ENCODE data around the gene HIC1.
A peak's percentile ranks its signal among the peaks of the same experiment; 100 is the strongest.

Gene HIC1

DNA sequence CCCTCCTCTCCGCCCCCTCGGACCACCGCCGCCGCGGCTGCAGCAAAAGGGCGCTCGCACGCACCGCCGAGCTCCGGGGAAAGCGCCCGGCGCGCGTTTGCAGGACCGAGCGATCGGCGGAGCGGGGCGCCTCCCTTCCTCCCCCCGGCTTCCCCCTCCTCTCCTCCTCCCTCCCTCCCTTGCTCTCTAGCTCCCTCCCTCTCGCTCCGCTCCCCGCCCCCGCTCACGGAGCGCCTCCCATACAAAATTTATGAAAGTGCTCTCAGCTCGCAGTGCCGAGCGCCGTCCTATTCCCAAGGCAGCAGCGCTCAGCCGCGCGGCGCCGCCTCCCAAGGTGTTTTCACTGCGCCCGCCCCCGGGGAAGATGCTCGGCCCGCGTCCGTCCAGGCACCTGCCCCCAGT, 29.7 kb upstream of the HIC1 start, which contains the start of gene RTN4RL1:
Gene RTN4RL1, minus strand, starts transcription at position 115 of the 402 bp plus-strand sequence. CDS start 469 bp downstream, outside the sequence.
- DNase-seq, result peak; percentile 64

- no peak for DNase-seq
Observed at GRCh38 chr17:2025622-2026309, 29.1 kb upstream of the HIC1 start.

- no peak for DNase-seq
Observed at GRCh38 chr17:2027528-2028233, 27.2 kb upstream of the HIC1 start.

- DNase-seq, result no peak
Observed at GRCh38 chr17:2028234-2028614, 26.7 kb upstream of the HIC1 start.

DNA sequence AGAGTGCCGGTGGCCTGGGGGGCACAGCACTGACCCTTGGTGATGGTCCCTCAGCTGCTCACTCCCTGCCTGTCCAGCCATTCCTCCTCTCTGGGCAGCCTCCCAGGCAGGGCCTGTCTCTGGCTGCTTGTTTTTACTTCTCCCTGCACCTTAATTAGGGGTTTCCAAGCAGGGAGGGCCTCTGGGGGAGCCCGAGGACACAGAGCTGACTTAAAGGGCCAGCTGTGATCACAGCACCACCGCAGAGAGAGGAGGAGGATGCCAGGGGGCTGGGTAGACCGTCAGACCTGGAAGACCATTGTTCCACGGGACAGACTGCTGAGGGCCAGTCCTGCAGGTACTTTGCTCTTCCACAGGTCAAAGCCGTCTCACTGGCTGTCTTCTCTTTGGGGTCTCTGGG, 26.2 kb upstream of the HIC1 start:
- DNase-seq, result no peak

GRCh38 chr17:2029911-2030778, 24.8 kb upstream of the HIC1 start, which contains the start of gene DPH1:
DPH1 (plus strand) TSS chr17:2030153; CDS start chr17:2030170, 17 bp downstream.
- peak; percentile 79 for DNase-seq

GRCh38 chr17:2030779-2031163, 24.1 kb upstream of the HIC1 start:
- no peak for DNase-seq

GRCh38 chr17:2033153-2033552, 21.8 kb upstream of the HIC1 start:
- DNase-seq, result no peak

GRCh38 chr17:2034157-2034556, 20.7 kb upstream of the HIC1 start:
- no peak for DNase-seq

DNA sequence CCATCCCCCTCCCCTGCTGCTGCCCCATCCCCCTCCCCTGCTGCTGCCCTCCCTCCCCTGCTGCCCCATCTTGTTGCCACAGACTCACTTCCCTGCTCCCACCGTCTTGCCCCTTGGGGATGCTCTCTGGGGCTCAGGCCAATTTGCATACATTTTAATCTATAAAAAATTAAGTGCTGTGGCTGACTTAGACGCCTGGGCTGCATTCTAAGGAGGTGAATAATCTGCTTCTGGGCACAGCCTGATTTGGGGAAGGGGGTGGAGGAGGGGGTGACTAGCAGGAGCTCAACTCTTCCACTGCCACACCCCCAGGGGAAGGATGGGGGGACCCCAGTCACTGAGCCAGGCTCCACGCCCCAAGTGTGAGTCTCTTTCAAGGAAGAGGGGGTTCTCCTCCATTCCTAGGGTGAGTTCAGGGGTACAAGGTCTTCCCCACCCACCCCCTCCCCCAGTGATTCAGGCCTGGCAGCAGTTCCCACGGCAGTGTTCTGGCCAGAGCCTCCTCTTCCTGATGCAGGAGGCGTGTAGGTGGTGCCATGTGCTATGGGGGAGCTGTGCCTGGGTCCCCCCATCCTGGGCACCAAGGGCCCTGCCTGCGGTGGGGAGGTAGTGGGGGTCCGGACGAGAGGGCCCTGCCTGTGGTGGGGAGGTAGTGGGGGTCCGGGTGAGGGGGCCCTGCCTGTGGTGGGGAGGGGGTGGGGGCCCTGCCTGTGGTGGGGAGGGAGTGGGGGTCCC, 19.9 kb upstream of the HIC1 start:
- no peak for DNase-seq

DNA sequence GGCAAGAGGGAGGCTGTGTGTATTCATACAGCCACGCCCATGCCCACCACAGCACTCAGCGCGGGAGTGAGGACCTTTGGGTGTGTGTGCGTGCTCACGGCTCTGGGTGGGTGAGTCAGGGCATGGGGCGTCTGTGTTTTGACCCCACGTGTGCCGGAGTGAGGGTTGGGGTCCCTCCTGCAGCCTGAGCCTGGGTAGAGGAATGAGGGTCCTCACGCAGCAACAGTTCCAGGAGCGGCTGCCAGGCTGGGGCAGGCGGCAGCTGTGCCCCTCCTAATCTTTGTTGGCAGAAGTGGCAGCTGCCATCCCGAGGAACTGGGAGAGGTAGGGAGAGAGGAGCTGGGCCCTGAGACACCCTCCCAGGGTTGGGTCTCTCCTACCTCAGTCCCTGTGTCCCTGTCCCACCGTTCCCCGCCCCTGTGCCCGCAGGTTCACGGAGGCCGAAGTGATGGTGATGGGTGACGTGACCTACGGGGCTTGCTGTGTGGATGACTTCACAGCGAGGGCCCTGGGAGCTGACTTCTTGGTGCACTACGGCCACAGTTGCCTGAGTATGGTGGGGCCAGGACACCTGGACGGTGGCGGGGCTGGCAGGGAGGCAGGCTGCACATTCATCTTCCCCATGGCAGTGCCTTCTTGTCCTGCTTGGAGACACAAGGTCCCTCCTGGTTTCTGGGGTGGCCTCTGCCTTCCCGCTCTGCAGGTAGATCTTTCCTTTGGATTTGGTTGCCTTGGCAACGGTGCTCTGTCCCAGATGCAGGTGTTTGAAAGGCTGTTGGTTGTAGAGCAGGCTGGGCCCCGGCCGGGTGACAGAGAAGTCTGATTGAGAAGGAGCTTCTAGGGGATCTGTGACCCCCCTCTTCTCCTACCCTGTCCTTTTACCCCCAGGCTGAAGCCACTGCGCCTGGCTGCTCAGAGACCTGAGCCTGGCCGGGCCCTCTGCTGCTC, 19.1 kb upstream of the HIC1 start:
- no peak for DNase-seq

DNA sequence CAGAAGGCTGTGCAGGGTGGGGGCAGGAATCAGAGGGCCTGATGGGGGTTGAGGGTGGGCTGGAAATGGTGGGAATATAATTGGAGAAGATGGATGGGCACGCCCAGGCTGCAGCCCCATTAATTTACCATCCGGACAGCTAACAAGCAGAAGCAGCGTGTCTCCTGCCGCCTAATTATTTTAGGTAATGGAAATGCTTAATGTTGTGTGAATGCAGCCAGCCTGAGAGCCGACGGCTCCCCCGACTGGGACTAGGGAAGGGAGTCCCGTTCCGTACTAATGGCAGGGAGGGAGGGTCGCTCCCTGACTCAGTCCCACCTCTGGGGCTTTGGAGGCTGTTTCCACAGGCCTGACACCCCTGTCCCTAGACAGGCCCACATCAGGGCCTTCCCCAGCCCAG, 17.7 kb upstream of the HIC1 start:
- DNase-seq, result no peak

DNA sequence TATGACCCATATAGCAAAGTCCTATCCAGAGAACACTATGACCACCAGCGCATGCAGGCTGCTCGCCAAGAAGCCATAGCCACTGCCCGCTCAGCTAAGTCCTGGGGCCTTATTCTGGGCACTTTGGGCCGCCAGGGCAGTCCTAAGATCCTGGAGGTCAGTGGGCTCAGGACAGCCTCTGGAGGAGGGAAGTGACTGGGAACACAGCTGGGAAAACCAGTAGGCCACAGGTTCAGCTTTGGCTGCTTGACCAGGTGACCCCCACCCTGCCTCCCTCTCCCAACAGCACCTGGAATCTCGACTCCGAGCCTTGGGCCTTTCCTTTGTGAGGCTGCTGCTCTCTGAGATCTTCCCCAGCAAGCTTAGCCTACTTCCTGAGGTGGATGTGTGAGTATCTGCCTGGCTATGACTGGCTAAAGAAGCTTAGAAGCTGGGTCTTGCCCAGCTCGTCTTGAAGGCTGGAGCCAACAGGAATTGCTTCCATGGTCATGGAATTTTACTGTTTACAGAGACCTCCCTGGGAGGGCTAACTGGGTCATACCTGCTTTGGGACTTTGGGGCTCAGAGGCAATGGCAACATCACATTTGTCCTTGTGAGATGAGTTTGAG, 14.6 kb upstream of the HIC1 start:
- no peak for DNase-seq

DNA sequence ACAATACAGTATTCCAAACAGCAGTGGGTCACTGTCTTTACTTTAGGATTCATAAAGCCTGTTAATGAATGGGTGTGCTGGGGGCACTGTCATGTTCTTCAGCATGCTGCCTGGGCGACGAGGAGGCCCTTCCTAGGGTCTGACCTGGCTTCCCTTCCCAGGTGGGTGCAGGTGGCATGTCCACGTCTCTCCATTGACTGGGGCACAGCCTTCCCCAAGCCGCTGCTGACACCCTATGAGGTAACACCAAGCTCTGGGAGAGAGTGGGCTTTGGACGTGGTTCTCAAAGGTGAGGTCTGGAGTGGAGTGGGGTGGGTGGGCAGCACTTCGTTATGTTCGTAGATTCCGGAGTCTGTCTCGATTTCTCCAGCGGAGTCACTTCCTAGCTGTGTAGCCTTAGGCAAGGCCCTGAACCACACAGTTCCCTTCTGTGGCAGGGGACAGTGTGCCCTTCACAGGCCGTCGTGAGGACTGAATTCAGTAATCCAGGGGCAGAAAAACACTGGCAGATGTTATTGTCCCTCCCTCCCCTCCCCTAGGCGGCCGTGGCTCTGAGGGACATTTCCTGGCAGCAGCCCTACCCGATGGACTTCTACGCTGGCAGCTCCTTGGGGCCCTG, 13.9 kb upstream of the HIC1 start:
- DNase-seq, result no peak

- peak; percentile 97 for DNase-seq
Observed at GRCh38 chr17:2041561-2042389, 13.1 kb upstream of the HIC1 start, which contains the start of gene OVCA2. OVCA2 (plus strand) TSS chr17:2042022; CDS start chr17:2042048, 26 bp downstream.

DNA sequence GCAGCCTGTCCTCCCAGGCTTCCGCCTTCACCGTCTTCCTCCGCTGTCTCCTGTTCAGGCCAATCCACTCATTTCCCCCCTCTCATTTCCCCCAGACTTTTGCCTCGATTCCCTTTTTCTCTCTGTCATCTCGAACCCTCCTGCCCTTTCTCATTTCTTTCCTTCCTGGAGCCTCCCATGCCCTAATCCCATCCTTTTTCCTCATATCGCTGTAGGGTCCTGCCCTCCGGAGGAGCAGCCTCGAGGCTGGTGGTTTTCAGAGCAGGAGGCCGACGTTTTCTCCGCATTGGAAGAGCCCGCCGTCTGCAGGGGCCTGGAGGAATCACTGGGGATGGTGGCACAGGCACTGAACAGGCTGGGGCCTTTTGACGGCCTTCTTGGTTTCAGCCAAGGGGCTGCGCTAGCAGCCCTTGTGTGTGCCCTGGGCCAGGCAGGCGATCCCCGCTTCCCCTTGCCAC, 12.5 kb upstream of the HIC1 start:
- DNase-seq, result no peak

DNA sequence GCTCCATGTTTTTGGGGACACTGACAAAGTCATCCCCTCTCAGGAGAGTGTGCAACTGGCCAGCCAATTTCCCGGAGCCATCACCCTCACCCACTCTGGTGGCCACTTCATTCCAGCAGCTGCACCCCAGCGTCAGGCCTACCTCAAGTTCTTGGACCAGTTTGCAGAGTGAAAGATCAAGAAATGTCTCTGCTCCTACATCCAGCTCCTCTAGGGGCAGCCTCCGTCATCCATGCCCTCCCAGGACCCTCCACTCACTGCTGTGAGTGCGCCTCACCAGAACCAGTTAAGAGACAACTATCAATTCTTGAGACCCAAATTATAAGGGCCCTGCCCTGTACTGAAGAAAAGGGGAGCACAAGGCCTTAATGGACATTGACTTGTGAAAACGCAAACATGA, 12.0 kb upstream of the HIC1 start:
- no peak for DNase-seq

- DNase-seq, result no peak
Observed at GRCh38 chr17:2043785-2044184, 11.1 kb upstream of the HIC1 start.

- DNase-seq, result no peak
Observed at GRCh38 chr17:2044263-2044894, 10.5 kb upstream of the HIC1 start.

Measured in effector CD4-positive, alpha-beta T cell (primary cell).